HK-2 (cell line): ENCODE data around the gene RSU1.

Experiments used
- DNase-seq: peaks from one replicate; pipeline ENCODE4 v3.0.0-alpha.2; 2018; ENCODE audit not compliant: unreplicated experiment

RSU1 gene

DNA sequence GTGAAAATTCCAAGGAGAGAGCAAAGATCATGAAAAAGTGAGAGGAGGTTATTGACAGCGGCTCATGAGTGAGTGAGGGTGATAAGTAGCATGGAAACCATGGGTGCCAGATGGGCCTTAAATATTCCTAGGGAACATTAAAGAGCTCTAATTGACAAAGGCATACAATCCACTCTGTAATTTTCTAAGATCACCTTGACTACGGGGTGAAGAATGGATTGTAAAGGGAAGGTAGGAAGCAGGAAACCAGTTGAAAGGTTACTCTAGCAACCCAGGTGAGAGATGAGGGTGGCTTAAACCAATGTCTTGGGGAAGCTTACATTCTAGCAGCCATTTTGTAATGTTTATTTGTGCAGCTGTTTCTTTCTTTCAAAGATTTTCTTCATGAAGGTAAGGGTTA is 75.7 kb downstream of the RSU1 start:
- no peak for DNase-seq

DNA sequence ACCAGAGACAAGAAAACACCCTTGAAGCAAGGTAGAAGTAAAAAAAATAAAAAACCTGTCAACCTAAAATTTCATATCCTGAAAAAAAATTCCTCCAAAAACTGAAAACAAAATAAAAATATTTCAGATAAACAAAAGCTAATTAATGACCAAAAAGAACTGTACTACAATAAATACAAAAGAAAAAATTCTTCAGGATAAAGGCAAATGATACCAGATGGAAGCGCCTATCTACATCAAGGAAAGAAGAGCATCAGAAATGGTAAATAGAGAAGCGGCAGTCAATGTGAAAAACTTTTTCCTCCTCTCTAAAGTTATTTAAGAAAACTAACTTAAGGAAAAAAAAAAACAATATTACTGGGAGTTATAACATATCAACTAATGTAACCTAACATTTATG is 79.8 kb downstream of the RSU1 start:
- DNase-seq = no peak

DNA sequence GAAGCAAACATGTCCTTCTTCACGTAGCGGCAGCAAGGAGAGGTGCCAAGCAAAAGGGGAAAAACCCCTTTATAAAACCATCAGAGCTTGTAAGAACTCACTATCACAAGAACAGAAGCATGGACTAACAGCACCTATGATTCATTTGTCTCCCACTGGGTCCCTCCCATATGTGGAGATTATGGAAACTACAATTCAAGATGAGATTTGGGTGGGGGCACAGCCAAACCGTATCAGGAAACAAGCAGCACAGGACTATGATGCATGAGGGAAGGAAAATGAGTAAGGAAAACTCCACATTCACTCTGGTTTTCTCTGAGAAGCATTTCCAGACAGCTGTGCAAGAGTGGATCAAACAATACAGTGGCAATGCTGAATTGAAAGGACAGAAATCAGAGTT is 81.6 kb downstream of the RSU1 start:
- no peak for DNase-seq

- no peak for DNase-seq
These were observed 84.8 kb downstream of the RSU1 start for GRCh38 chr10:16732376-16732775.

GRCh38 chr10:16728266-16728665 is 89.0 kb downstream of the RSU1 start:
- DNase-seq = no peak

GRCh38 chr10:16727666-16728065 is 89.6 kb downstream of the RSU1 start:
- DNase-seq = no peak

- no peak for DNase-seq
These were observed 92.7 kb downstream of the RSU1 start for GRCh38 chr10:16724509-16724908.

DNA sequence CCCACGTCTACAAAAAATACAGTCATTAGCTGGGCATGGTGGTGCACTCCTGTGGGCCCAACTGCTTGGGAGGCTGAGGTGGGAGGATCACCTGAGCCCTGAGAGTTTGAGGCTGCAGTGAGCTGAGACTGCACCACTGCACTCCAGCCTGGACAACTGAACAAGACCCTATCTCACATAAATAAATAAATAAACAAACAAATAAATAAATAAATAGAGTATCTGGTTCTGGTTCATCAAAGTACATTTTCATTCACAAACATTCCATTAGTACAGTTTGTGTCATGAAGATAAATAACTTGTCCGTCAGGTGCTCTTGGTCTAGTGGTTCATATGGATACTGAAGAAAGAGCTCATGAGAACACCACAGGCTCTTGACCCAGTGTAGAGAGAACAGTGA is 96.4 kb downstream of the RSU1 start:
- no peak for DNase-seq

DNA sequence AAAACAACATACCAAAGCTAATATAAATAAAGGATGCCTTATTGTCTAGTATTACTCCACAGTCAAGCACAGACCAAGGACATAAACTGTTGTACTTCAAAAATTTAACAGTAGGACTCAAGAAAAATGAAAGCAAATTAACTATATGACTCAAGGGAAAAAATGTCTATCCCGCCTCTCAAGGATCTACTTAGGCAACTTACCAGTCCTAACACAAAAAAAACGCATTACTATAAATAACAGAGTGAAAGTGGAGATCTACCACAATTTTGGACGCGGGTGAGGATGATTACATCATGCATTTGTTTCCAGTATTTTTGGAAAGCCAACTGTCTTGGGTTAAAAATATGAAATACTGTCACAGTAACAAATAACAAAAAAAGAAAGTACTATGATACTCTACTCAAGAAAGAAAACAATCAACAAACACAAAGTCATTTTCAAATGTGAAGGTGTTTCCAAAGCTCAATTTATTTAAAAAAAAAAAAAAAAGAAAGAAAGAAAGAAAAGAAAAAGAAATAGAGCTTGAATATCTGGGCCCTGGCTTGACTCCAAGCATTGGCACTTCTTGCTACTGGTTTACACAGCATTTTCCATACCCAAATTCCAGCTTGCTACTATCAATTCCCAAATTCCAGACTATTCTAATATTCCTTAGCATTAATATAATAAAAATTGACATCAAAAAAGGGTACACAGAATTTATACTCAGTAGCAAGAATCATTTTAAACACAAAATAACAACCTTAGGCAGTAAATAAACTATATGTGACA is 99.4 kb downstream of the RSU1 start:
- DNase-seq = no peak

DNA sequence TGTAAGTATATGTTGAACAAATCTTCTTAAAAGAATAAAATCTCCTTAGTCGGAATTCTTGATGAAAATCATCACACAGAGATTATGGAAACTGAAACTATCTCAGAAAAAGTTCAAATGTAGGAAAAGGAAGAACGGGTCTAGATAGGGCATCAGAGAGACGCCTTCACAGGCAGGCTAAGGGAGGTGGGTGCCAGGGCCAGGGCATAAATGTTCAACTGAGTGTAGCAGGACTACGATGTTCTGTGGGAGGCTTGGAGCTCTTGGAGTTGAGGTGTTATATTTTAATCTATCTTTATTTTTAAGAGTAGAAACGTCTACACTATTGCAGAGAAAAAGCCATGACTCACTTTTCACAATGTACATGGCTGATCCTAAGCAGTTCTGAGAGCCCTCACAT is 101.2 kb downstream of the RSU1 start:
- no peak for DNase-seq

DNA sequence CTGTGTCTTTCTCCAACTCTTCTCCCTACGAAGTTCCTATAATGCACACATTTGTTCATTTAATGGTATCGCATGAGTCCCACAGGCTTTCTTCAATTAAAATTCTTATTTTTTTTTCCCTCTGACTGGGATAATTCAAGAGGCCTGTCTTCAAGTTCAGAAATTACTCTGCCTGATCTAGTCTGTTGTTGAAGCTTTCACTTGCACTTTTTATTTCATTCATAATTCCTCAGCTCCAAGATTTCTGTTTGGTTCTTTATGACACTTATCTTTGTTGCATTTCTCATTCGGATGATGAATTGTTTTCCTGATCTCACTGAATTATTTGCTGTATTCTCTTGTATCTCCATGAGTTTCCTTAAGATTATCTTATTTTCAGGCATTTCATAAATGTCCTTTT is 103.9 kb downstream of the RSU1 start:
- DNase-seq = no peak

DNA sequence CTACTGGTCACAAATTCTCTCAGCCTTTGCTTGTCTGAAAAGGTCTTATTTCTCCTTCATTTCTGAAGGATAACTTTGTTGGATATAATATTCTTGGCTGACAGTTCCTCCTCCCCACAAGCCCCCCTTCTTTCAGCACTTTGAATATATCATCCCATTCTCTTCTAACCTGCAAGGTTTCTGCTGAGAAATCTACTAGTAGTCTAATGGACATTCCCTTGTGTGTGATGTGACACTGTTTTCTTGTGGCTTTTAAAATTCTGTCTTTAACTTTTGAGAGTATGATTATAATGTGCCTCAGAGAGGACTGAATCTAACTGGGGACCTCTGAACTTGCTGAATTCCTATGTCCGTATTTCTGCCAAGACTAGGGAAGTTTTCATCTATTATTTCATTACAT is 104.3 kb downstream of the RSU1 start:
- DNase-seq = no peak

DNA sequence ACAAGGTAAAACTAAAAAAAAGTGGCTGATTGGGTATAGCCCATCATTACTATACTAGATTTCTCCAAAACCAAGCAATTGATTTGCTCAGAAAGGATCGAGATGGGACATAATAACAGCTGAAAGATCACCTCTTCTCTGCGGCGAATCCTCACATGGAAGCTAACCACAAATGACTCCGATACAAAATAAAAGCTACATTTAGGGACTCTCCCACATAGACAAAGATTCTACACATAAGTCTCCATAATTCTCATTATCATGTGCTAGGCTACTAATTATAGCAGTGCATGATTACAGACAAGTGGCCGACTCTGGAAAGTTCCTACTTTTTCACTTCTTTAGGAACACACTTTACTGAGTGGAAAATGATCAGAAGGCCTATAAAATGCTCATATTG is 116.9 kb downstream of the RSU1 start:
- DNase-seq = no peak

DNA sequence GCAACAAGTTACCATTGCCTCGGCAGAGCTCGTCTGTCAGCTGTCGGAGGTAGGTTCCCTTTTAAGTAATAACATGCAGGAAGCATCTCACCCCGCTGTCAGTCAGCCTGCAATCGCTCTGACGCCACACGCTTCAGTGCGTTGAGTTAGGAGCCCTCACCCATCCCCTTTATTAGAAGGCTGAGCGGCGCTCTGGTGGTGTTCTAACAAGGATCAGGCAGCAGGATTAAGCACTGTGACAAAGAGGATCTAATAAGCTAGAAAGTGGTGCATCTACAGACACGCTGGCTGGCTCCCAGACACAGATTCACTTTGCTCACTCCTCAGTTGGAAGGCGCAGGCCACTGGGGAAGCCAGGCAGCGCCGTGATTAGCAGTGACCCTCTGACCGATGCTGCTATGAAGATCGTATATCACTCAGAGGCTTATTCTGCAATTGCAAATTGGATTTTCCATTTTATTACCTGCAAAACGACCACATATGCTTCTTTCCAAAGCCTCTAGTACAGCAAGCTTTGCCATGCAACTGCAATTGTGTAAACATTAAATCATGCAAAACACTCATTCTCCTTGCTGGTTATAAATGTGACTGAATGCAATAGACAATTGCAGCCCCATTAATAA is 117.7 kb downstream of the RSU1 start:
- no peak for DNase-seq

- DNase-seq = no peak
These were observed 118.8 kb downstream of the RSU1 start for GRCh38 chr10:16698461-16698860.

GRCh38 chr10:16690417-16690816 is 126.8 kb downstream of the RSU1 start:
- no peak for DNase-seq

- no peak for DNase-seq
These were observed 127.5 kb downstream of the RSU1 start for GRCh38 chr10:16689696-16690095.

DNA sequence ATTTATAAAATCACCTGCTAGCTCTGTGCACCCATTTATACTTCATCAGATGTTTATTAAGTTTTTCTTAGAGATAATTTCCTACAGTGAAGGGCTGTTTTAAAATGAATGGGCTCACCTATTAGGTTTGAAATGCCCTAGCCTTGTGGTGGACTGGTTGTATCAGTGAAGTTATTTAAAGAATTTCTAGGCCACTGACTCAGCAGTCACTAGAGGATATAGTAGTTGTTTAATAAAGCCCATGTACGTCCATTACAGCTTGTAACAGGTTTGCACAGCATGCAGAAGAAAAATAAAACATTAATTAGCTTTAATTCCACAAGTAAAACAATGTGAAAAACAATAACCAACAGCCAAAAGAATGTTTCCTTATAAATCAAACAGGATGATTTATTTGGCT is 128.0 kb downstream of the RSU1 start:
- DNase-seq = no peak

DNA sequence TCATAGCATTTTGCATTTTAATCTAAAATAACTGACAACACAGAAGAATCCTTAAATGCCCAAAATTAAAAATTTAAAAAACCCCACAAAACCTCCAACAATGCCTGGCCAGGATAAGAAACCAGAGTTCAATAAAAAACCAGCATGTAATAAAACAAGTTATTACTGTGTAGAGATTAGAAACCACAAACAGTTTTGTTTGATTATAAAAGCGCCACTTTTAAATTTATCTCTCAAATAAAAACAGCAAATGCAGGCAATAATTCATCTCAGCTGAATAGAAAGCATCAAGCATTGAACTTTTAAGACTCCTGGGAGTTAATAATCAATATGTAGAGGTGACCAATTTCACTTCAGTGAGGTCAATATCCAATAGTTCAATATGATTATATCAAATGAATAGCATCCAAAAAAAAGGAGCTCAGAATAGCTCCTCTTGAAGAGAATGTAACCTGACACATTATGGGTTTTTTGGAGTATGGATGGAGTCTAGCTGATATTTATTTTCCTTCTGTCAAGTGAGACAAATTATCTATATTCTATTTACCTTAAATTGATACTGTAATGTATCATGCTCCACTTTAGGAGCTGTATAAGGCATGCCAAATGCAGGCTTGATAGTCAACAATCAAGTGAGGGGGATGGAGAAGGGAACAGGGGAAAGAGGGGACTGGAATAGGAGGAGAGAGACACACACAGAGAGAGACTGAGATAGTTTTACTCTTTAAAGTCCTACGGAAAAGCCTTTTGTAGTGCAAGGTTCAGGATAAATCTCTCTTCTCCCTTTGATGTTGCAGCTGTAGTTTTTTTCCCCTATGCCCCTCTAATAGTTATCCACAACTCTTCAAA is 130.9 kb downstream of the RSU1 start:
- no peak for DNase-seq

GRCh38 chr10:16685551-16685950 is 131.7 kb downstream of the RSU1 start:
- DNase-seq = no peak

DNA sequence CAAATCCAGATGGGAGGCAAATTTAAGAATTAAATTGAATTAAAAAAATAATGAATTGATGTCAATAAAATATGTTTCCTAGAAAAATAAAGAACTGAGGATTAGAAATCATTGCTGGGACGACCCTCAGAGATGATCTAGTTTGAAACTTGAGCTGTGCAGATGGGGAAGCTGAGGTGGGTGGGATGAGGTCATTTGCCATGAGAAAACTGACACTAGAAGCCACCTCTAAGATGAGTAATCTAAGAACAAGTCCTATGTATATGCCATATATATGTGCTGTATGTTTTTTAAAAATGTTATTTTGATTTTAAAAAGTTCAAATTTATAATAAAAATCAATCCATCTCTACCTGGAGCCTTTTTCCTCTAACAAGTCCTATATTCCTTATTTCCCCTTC is 135.7 kb downstream of the RSU1 start:
- DNase-seq = no peak

DNA sequence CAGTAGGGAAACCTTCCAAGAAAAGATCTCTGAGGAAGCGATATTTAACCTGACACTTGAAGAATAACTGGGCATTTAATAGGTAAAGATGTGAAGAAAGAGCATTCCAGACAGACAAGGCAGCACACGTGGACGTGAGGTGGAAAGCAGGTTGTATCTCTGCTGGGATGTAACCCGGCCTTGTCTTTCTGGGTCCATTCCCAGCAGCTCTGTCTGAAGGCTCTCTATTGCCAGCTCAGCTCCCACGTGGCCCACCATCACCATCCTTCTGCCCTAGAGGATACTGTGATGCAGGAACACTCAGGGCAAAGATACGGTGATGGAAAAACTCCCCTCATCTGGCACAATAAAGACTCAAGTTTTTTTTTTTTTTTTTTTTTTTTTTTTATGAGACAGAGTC is 137.7 kb downstream of the RSU1 start:
- no peak for DNase-seq

DNA sequence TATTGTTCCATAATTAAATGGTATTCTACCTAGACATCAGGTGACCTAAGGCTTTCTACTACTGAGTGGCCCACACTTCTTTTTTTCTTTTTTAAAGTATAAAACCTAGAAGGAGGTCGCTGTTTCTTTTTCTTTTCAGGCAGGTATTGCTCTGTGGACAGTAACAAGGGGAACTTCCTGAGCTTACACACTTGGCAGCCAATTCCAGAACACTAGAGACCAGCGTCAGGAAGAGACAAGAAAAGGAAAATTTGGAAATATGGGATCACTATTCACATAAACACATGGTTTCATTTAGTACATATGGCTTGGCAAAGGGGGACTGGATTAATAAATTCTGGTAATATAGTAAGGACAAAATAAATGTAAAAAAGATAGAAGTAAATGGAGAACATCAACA is 141.9 kb downstream of the RSU1 start:
- no peak for DNase-seq
